Measurements from ENCODE around the gene CHRNE.
"Not testable (repeated sequence)": the region's sequence is repeated elsewhere in the genome, so short reads cannot be mapped to it uniquely, and the experiment has no call there.

The CHRNE gene

DNA sequence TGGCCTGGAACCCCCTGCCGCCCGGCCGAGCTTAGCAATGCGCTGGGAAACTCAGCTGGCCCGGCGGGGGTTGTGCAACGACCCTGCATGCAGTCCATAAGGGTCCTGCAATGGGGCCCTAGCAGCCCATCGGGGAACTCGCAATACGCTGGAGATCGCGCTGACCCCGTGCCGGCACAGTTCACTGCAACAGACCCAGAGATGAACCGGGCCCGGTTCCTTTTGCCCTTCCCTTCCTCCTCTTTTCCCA is 36.6 kb upstream of the CHRNE start:
- DNase-seq = no peak

DNA sequence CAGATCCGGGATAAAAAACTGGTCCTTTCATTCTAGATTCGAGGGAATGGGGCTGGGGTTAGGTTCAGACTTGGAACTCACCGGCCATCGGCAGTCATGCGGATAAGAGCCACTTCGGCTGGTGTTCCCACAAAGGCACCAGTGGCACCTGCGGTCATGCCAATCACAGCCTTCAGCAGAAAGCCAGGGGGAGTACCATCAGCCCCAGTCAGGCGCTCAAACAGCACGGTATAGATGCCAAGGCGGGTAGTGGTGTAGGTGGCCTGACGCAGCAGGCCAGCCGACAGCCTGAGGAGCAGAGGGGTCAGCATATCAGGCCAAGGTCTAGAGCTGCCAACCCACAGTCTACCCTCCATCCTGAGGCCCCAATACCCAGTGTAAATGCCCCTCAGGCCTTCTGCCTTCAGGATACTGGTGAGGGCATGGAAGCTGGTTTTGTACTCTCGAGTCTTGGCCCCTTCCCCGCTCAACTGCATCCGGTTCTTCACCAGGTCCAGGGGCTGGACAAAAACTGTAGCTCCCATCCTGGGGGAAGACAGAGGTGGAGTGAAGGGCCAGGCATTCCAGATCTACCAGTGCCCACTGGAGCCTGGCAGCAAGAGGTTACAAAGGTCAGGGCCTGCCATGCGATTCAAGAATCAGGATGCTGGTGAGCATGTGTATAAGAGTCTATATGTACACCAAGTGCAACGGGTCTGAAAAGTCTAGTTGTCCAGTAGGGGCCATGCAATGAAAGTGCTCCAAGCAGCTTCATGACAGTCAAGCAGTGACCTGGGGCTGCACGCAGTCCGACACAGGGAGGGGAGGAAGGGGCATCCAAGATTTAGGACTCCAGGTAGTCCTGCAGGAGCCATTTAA is 36.0 kb upstream of the CHRNE start:
- no peak for DNase-seq

DNA sequence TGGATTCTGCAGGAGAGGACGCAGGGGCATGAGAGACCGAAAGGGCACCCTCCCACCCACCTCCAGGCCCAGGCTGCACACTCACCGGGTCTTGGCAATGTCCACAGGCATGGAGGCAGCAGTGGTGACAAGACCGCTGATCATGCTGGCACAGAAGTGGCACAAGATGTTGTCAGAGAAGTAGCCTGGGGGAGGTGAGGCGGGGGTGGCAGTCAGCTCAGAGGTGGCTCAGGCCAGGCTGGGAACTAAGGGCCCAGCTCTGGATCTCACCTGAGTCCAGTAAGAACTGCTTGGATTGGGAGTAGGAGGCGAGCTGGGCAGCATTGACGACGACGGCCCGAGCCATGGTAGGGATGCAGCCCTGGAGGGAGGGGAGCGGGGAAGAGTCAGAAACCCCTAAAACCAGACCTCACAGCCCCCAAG is 35.2 kb upstream of the CHRNE start:
- no peak for DNase-seq

DNA sequence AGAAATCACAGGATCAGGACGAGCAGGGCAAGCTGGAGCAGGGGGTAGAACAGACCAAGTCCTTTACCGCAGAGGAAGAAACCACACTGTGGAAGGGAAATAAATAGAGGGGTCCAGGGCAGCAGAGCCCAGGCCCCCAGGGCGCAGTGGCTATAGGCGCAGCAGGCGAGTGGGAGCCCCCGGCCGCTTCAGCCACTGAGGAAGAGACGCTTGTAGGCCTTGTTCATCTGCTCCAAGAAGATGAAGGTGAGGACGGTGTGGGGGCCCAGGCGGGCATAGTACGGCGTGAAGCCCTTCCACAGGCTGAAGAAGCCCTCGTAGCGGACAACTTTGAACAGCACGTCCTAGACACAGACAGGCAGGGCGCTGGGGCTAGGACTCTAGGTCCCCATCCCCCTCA is 34.7 kb upstream of the CHRNE start:
- DNase-seq = no peak

DNA sequence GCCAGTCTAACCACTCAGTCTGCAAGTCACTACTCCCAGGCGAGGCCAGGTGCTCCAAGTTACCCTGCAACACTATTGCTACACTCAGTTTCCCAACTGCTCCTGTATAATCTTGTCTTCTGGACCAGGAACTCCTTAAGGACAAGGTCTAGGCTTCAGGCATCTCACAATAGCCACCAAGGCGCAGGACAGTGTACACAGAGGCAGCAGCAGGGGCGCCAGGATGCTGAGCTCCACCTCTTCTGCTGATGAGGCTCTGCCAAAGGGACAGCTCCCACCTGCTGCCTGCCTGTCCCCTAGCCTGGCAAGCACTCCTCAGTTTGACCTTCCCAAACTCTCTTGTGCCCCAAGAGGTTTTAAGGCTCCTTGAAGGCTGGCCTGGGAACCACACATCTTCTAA is 33.5 kb upstream of the CHRNE start:
- no peak for DNase-seq

DNA sequence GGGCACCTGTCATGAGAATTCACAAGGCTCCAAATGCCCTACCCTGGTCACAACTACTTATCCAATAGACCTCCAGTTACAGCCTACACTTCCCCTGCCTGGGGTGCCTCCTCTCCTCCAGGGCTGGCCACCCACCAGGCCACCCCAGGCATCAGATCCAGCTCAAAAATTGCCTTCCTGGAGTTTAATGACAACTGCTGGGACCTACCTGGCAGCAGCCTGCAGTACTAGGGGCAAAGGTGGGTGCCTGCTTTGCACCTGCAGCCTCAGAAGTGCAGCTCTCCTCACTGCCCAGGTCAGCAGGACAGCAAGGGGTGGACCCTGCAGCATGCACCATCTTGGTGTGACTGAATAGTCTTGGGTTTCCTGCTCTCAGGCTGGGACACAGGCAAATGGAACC is 32.8 kb upstream of the CHRNE start:
- DNase-seq = no peak

DNA sequence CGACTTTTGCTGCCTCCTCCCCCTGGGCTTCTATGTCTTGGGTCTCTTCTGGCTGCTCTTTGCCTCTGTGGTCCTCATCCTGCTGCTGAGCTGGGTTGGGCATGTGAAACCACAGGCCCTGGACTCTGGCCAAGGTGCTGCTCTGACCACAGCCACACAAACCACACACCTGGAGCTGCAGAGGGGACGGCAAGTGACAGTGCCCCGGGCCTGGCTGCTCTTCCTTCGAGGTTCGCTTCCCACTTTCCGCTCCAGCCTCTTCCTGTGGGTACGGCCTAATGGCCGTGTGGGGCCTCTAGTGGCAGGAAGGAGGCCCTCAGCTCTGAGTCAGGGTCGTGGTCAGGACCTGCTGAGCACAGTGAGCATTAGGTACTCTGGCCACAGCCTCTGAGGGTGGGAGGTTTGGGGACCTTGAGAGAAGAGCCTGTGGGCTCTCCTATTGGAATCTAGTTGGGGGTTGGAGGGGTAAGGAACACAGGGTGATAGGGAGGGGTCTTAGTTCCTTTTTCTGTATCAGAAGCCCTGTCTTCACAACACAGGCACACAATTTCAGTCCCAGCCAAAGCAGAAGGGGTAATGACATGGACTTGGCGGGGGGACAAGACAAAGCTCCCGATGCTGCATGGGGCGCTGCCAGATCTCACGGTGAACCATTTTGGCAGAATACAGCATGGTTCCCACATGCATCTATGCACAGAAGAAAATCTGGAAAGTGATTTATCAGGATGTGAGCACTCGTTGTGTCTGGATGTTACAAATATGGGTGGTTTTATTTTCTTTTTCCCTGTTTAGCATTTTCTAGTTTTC is 31.5 kb upstream of the CHRNE start:
- DNase-seq = no peak

DNA sequence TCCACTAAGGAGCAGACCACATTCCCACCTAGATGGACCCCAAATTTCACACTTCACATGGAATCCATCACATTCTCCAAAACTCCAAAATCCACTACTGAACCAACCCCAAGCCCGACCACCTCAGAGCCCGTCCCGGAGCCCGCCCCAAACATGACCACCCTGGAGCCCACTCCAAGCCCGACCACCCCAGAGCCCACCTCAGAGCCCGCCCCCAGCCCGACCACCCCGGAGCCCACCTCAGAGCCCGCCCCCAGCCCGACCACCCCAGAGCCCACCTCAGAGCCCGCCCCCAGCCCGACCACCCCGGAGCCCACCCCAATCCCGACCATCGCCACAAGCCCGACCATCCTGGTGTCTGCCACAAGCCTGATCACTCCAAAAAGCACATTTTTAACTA is 30.7 kb upstream of the CHRNE start:
- no peak for DNase-seq

DNA sequence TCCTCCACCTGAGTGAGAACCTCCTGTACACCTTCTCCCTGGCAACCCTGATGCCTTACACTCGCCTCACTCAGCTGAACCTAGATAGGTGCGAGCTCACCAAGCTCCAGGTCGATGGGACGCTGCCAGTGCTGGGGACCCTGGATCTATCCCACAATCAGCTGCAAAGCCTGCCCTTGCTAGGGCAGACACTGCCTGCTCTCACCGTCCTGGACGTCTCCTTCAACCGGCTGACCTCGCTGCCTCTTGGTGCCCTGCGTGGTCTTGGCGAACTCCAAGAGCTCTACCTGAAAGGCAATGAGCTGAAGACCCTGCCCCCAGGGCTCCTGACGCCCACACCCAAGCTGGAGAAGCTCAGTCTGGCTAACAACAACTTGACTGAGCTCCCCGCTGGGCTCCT is 29.9 kb upstream of the CHRNE start:
- DNase-seq = no peak

DNA sequence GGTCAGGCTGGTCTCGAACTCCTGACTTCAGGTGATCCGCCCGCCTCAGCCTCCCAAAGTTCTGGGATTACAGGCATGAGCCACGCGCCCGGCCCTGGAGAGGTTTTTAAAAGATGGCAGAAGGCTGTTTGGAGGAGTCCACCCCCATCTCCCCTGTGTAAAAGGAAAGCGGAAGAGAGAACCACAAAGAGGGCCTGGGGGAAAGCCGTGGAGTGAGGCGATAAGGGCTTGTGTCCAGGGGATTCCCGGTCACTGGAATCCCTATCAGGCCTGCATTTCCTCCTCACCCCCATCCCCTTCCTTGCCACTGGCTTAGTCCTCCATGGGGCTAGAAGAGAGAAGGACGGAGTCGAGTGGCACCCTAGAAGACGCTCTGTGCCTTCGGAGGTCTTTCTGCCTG is 29.1 kb upstream of the CHRNE start, which contains the start of gene GP1BA:
Gene GP1BA (plus strand): TSS at position 315 of the 400 bp plus-strand sequence. CDS start 328 bp downstream, outside the sequence.
- DNase-seq = no peak

DNA sequence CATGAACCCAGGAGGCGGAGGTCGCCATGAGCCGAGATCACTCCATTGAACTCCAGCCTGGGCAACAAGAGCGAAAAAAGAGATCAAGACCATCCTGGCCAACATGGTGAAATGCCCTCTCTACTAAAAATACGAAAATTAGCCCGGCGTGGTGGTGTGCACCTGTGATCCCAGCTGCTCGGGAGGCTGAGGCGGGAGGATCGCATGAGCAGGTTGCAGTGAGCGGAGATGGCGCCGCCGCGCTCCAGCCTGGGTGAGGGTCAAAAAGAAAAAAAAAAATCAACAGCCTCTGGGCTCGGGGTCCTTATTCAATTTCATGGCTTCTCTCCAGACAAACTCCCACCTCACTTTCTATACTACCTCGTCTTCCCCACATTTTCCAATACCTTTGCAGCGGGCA is 26.0 kb upstream of the CHRNE start:
- no peak for DNase-seq

DNA sequence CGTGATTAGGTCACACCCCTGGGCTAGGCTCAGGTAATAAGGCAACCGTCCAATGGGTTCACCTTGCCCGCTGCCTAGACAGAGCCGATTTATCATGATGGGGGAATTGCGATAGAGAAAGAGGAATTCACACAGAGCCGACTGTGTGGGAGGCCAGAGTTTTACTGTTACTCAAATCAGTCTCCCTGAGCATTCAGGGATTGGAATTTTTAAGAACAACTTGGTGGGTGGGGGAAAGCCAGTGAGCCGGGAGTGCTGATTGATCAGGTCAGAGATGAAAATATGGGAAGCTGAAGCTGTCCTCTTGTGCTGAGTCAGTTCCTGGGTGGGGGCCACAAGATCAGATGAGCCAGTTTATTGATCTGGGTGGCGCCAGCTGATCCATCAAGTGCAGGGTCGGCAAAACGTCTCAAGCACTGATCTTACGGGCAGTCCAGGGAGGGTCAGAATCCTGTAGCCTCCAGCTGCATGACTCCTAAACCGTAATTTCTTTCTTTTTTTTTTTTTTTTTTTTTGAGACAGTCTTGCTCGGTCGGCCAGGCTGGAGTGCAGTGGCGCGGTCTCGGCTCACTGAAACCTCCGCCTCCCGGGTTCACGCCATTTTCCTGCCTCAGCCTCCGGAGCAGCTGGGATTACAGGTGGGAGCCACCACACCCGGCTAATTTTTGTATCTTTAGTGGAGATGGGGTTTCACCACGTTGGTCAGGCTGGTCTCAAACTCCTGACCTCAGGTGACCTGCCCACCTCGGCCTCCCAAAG is 23.9 kb upstream of the CHRNE start:
- not testable (repeated sequence) for DNase-seq

DNA sequence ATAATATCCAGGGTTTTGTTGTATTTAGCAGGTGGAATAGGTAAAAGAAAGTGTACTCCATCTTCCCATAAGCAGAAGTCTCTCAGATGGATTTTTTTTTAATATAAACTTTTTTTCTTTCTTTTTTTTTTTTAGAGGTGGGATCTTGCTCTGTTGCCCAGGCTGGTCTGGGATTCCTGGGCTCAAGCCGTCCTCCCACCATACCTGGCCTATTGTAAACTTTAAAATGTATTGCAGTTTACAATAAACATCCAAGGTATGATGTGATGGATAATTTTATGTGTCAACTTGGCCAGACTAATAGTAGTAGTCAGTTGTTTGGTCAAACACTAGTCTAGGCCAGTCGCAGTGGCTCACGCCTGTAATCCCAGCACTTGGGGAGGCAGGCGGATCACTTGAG is 18.4 kb upstream of the CHRNE start:
- no peak for DNase-seq

DNA sequence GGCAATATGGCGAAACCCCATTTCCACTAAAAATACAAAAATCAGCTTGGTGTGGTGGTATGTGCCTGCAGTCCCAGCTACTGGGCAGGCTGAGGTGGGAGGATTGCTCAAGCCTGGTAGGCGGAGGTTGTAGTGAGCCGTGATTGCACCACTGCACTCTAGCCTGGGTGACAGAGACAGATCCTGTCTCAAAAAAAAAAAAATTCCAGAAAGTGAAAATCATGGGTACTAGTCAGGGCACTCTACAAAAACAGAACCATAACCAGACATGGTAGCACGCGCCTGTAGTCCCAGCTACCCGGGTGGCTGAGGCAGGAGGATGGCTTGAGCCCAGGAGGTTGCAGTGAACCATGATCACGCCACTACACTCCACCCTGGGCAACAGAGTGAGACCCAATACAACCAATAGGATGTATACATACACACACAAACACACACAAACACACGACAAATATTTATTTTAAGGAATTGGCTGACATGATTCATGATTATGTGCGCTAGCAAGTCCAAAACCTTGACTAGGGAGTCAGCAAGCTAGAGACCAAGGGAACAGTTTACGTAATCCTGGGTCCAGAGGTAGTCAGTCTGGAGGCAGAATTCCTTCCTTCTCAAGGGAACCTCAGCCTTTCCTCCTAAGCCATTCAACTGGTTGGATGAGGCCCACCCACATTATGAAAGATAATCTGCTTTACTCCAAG is 17.6 kb upstream of the CHRNE start:
- no peak for DNase-seq

DNA sequence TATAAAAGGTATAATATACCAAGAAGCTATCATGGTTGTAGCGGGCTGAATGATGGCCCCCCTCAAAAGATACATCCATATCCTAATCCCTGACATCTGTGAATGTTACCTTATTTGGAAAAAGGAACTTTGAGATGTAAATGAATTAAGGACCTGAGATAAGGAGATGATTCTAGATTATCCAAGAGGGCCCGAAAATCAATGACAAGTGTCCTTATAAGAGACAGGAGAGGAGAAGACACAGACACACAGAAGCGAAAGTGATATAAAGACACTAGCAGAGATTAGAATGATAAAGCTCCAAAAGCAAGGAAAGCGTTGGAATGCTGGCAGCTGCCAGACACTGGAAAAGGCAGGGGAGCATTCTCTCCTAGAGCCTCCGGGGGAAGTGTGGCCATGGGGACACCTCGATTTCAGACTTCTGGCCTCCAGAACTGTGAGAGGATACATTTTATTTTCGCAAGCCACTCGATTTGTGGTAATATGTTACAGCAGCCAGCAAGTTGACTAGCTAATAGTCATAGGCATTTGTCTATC is 16.7 kb upstream of the CHRNE start:
- DNase-seq = no peak

DNA sequence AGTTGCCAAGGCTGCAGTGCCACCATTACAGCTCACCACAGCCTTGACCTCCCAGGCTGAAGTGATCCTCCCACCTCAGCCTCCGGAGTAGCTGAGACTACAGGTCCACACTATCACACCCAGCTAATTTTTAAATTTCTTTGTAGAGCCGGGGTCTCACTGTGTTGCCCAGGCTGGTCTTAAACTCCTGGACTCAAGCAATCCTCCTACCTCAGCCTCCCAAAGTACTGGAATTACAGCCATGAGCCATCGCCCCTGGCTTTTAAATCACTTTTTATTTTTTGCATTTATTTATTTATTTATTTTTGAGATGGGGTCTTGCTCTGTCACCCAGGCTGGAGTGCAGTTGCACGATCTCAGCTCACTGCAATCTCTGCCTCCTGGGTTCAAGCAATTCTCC is 11.7 kb upstream of the CHRNE start:
- DNase-seq = not testable (repeated sequence)

DNA sequence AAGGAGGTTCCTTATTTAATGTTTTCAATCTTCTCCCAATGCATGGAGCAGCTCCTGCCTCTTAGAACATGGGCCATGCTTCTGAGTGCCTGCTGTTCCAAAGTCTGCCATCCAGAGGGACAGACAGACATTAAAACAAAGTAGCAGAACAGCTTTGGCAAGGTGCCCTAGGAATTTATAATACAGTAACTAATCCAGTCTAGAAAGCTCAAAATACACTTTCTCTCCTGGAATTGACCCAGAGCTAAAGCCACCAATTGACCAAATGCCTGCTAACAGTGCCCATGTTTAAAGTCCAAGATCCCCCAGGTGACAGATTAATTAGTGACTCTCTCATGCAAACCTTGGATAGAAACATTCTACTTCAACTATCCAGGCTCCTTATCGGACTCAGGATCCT is 11.1 kb upstream of the CHRNE start:
- DNase-seq = no peak

DNA sequence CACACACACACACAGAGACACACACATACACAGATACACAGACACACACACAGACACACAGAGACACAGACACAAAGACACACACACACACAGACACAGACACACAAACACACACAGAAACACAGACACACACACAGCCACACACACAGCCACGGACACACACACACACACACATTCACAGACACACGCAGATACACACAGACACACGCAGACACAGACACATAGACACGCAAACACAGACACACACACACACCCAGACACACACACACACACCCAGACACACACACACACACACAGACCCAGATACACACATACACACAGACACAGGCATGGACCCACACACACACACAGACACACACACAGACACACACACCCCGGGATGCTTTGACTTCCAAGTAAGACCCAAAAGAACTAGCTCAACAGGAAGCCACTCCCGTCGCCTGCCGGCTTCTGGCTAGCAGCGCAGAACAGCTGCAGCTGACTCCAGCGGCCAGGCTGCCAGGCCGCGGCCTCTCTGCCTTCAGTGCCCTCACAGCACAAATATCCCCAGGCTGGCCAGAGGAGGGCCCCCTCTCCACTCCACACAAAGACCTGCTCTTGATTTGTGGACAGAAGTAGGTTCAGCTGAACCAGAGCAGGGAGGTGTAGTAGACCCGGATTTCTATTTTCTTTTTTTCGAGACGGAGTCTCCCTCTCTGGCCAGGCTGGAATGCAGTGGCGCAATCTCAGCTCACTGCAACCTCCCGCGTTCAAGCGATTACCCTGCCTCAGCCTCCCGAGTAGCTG is 6.0 kb upstream of the CHRNE start:
- DNase-seq = no peak

DNA sequence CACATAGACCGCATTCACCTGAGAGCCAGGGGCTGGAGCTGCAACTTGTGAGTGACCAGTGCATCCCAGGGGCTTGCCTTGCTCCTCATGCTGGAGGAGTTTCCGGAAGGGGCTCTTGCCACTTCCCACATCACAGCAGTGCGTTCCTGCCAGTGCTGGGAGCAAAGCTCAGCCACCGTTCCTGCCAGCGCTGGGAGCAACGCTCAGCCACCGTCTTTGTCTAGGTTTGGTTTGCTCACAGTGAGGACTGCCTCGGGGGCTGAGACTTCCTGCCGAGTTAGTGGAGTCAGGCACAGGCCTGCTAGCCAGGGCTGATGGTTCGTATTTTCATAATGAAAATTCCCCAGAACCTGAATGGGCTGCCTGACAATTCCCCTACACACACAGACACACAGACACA is 5.4 kb upstream of the CHRNE start:
- no peak for DNase-seq

DNA sequence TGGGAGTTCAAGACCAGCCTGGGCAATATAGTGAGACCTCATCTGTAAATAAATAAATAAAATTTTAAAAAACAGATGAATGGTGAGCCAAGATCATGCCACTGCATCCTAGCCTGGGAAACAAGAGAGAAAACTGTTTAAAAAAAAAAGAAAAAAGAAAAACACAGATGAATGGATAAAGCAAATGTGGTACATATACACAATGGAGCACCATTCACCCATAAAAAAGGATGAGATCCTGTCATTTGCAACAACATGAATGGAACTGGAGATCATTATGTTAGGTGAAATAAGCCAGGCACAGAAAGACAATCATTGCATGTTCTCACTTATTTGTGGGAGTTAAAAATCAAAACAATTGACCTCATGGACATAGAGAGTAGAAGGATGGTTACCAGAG is 3.7 kb upstream of the CHRNE start:
- DNase-seq = not testable (repeated sequence)

DNA sequence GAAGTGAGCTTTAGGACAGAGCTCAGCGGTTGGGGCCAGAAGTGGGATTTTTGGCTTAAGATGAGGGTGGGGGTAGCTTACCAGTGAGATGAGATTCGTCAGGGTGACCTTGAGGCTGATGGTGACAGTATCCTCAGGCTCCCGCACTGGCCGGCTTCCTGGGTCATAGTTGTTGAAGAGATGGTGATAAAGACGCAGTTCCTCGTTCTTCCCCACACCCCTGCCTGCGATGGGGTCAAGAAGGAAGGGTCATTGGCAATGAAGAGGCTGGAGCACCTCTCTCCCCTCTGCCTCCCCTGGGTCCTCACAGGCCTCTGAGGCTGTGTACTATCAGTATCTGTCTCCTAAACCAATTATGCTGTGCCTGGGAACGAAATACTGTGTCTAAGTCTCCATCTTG is 358 bp downstream of the CHRNE start:
- no peak for DNase-seq
